OCI-LY7 (cell line): ENCODE results near the gene ZC3H12A.

Experiments used
- CTCF ChIP-seq: fragments of 200-600 bp; sonication (generic); conservative IDR thresholded peaks from 2 replicates; pipeline ENCODE4 v1.5.1; 2014; ENCODE audit warnings: mild to moderate bottlenecking, antibody characterized with exemption, low read length, moderate library complexity, mixed read lengths
- EZH2phosphoT487 ChIP-seq: fragments of 200-600 bp; sonication (generic); IDR thresholded peaks from 2 replicates; pipeline ENCODE4 v1.6.1; 2018; ENCODE audit warnings: low read depth, borderline replicate concordance, mild to moderate bottlenecking, mixed run types, antibody characterized with exemption, low read length, moderate library complexity, mixed read lengths

GRCh38 chr1:37437087-37437486 is 37.3 kb upstream of the ZC3H12A start:
- TF ChIP-seq CTCF (no peak), EZH2phosphoT487 (no peak)
